Stimulated activated CD8-positive, alpha-beta memory T cell treated with anti-CD3 and anti-CD28 coated beads, Interleukin-12 subunit alpha, Interleukin-12 subunit beta, amount 100 ng/mL, for 24 hours (primary cell): ENCODE data around the gene CHMP2A.
A peak's percentile ranks its signal among the peaks of the same experiment; 100 is the strongest.
"Not testable (repeated sequence)": the region's sequence is repeated elsewhere in the genome, so short reads cannot be mapped to it uniquely, and the experiment has no call there.

Experiments used
- DNase-seq: peaks from one replicate; pipeline ENCODE4 v3.0.0-alpha.2; 2020; ENCODE audit errors: extremely low read depth

CHMP2A gene

GRCh38 chr19:58555369-58555885 is 522 bp upstream of the CHMP2A start:
- no peak for DNase-seq

GRCh38 chr19:58553799-58554493 is 959 bp downstream of the CHMP2A start:
- no peak for DNase-seq

GRCh38 chr19:58552655-58553054 is 2.2 kb downstream of the CHMP2A start:
- no peak for DNase-seq

DNA sequence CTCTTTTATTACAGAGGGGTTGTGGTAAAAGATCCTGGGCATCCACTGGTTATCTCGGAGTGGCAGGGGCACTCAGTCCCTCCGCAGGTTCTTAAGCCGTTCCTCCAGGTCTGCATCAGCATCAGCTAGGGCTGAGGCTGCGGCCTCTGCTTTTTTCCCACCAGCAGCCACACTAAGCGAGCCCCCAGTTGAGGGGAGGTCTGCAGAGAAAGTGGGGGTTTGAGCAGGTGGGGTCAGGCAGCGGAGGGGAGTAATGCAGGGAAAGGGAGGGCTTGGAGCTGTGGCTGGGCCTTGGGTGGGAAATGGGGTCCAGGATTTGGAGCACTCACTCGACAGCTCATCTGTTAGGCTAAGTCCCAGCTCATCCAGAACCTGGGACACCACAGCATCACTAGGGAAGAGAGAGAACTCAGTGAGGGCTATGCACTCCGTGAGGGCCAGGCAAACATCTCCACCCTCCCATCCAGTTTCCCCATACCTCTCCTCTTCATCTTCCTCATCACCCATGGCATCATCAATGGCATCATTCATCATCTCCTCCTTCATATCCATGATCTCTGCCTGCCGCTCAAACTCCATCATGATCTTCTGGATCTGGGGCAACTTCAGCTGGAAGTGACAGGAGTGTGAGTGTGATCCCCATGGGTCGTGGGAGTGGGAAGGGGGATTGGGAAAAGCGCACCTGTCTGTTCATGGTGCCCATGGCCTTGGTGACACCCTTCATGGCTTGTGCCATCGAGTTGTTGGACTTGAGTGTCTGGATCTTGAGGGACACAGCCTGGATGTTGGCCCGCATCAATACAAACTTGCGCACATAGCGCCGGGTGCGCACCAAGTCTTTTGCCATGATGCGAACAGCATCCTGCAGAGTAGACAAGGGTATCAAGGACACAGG is 3.1 kb downstream of the CHMP2A start:
- DNase-seq, result no peak

DNA sequence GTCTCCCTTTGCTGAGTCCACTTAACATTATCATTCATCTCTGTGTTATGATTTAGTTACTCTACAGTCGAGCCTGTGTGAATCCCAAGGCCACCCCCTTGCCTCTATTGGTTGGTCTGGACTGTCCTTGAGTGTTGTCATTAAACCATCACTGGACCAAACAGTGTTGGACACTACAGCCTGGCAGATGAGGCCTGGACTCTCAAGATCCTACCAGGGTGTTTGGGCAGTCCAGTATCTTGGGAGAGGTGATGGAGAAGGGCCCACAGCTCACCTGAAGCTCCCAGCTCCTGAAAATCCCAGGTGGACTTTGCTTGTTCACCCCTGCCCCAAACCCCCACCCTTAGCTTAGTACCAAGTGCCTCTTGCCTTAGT is 3.8 kb downstream of the CHMP2A start:
- no peak for DNase-seq

GRCh38 chr19:58550362-58551122 is 4.4 kb downstream of the CHMP2A start:
- no peak for DNase-seq

DNA sequence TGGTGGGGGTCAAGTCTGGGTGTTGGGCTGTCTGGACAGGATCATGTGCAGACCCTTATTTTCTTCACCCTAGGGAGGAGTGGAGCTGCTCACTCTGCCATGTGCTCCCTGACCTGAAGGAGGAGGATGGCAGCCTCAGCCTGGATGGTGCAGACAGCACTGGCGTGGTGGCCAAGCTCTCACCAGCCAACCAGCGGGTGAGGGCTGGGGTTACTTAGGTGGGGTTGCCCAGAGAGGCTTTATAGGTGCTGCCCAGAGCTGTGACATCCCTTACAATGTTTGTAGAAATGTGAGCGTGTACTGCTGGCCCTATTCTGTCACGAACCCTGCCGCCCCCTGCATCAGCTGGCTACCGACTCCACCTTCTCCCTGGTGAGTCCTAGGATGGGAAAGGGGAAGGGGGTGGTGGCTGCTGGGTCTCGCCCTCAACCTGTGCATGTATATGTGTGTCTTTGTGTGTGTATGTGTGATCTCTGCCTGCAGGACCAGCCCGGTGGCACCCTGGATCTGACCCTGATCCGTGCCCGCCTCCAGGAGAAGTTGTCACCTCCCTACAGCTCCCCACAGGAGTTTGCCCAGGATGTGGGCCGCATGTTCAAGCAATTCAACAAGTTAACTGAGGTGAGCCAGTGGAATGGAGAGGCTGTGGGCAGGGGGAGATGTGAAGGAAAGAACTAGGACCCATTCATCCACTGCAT is 5.1 kb downstream of the CHMP2A start:
- DNase-seq, result no peak

DNA sequence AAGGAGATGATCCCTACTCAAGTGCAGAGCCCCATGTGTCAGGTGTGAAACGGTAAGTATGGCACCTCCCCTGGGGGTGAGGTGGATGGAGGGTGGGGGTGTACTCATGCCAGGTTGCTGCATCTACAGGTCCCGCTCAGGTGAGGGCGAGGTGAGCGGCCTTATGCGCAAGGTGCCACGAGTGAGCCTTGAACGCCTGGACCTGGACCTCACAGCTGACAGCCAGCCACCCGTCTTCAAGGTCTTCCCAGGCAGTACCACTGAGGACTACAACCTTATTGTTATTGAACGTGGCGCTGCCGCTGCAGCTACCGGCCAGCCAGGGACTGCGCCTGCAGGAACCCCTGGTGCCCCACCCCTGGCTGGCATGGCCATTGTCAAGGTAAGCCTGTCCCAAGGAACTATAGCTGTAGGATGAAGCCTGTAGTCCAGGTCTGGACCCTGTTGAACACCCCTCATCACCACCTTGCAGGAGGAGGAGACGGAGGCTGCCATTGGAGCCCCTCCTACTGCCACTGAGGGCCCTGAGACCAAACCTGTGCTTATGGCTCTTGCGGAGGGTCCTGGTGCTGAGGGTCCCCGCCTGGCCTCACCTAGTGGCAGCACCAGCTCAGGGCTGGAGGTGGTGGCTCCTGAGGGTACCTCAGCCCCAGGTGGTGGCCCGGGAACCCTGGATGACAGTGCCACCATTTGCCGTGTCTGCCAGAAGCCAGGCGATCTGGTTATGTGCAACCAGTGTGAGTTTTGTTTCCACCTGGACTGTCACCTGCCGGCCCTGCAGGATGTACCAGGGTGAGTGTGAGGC is 5.8 kb downstream of the CHMP2A start:
- DNase-seq, result no peak

- DNase-seq, result no peak
Observed at GRCh38 chr19:58547323-58548312, 7.3 kb downstream of the CHMP2A start.

- no peak for DNase-seq
Observed at GRCh38 chr19:58546019-58546530, 8.8 kb downstream of the CHMP2A start.

DNA sequence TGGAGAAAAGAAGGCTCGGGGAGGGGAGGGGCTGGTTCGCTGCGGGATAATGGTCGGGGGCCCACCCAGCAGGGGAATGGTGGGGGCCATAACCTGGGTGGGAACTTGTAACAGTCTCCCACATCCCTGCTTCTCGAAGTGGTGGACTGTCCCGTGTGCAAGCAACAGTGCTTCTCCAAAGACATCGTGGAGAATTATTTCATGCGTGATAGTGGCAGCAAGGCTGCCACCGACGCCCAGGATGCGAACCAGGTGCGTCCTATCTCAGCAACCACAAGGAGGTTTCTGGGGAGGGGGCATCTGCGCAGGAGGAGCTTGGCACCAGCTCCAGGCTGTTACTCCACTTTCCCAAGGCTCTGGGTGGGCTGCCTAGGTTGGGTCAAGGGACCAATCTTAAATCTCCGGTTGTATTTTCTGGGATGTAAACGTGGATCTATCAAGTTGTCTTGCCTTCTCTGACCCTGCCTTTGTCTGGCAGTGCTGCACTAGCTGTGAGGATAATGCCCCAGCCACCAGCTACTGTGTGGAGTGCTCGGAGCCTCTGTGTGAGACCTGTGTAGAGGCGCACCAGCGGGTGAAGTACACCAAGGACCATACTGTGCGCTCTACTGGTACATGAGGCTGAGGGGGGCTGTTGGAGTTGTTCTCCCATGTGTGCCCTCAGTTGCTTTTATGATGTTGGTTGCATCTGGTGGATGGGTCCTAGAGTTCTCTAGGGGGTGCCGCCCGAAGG is 9.5 kb downstream of the CHMP2A start:
- DNase-seq, result no peak

DNA sequence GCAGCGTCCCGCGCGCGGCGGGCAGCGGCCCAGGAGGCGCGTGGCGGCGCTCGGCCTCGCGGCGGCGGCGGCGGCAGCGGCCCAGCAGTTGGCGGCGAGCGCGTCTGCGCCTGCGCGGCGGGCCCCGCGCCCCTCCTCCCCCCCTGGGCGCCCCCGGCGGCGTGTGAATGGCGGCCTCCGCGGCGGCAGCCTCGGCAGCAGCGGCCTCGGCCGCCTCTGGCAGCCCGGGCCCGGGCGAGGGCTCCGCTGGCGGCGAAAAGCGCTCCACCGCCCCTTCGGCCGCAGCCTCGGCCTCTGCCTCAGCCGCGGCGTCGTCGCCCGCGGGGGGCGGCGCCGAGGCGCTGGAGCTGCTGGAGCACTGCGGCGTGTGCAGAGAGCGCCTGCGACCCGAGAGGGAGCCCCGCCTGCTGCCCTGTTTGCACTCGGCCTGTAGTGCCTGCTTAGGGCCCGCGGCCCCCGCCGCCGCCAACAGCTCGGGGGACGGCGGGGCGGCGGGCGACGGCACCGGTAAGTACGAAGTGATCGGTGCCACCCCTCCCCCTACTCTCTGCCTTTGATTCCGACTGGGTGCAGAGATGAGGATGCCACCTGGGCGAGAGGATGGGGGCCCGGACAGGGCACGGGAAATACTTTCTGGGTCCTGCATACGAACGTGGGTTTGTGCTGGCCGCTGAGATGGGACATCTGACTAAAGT is 10.2 kb downstream of the CHMP2A start:
- no peak for DNase-seq

- DNase-seq, result peak; percentile 99
Observed at GRCh38 chr19:58543826-58544590, 10.9 kb downstream of the CHMP2A start, which contains the start of gene TRIM28. TRIM28 (plus strand) TSS chr19:58544064; CDS start chr19:58544758, 694 bp downstream.

GRCh38 chr19:58542641-58543372 is 12.1 kb downstream of the CHMP2A start:
- not testable (repeated sequence) for DNase-seq

DNA sequence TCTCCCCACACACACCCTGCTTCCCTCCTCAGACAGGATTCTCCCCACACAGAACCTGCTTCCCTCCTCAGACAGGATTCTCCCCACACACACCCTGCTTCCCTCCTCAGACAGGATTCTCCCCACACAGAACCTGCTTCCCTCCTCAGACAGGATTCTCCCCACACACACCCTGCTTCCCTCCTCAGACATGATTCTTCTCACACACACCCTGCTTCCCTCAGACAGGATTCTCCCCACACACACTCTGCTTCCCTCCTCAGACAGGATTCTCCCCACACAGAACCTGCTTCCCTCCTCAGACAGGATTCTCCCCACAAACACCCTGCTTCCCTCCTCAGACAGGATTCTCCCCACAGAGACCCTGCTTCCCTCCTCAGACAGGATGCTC is 15.7 kb downstream of the CHMP2A start:
- not testable (repeated sequence) for DNase-seq
